Measurements from ENCODE around the gene IKZF3. TPM values are rescaled to one million over a fixed set of nuclear protein-coding genes. Genes with fewer than 3 reads are reported as not detected.

The IKZF3 gene
- total RNA-seq, 4 donors from 2014 or later, result 0.89 to 1.8 (median 0.97) TPM

DNA sequence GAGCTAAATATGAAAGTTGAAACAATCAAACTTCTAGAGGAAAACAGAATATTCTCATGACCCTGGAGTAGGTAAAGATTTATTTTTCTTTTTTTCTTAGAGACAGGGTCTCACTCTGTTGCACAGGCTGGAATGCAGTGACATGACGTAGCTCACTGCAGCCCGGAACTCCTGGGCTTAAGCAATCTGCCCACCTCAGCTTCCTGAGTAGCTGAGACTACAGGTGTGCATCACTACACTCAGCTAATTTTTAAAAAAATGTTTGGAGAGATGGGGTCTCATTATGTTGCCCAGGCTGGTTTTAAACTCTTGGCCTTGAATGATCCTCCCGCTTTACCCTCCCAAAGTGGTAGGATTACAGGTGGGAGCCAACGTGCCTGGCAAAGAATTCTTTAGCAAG, 15.5 kb downstream of the IKZF3 start:
- WGBS, 2 donors, result 76 to 87% methylated on average over 4 of the region's 4 CpGs
- intact Hi-C loops (cut with DNase I; ENCODE audit: low total_unique reads), result no loop called here
- H3K4me3 ChIP-seq (ENCODE audit: low read depth, poor library complexity, severe bottlenecking), result no peak overlapping the region
- TF ChIP-seq, protein P1, sequence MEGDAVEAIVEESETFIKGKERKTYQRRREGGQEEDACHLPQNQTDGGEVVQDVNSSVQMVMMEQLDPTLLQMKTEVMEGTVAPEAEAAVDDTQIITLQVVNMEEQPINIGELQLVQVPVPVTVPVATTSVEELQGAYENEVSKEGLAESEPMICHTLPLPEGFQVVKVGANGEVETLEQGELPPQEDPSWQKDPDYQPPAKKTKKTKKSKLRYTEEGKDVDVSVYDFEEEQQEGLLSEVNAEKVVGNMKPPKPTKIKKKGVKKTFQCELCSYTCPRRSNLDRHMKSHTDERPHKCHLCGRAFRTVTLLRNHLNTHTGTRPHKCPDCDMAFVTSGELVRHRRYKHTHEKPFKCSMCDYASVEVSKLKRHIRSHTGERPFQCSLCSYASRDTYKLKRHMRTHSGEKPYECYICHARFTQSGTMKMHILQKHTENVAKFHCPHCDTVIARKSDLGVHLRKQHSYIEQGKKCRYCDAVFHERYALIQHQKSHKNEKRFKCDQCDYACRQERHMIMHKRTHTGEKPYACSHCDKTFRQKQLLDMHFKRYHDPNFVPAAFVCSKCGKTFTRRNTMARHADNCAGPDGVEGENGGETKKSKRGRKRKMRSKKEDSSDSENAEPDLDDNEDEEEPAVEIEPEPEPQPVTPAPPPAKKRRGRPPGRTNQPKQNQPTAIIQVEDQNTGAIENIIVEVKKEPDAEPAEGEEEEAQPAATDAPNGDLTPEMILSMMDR (IDR thresholded peaks at IDR 0.05), result no peak
- no peak for TF ChIP-seq POLR2A (IDR thresholded peaks at IDR 0.05)
- no peak for DNase-seq (ENCODE audit: low spot score in 2 of 2)

DNA sequence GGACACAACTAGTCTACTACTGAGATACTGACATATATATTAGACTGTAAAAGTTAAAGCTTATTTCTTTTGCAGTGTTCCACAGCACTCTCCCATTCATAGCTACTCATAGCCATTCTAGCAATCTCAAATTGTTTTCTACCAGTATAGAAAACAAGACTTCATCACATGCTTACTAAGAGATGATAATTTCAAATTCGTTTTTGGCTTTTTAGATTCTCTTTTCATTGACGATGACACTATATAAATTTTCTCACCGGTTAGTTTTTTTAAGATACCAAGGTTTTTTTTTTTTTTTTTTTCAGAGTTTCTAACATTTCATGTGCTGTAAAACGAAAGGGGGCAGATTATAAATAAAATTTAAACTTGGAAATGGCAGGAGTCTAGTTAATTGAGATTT, 17.9 kb downstream of the IKZF3 start:
- TF ChIP-seq, protein P1 (IDR thresholded peaks at IDR 0.05), result no peak
- WGBS, 2 donors, result 69 to 73% methylated on average over 4 of the region's 4 CpGs
- H3K4me3 ChIP-seq (ENCODE audit: low read depth, poor library complexity, severe bottlenecking), result no peak overlapping the region
- intact Hi-C loops (cut with DNase I; ENCODE audit: low total_unique reads), result no loop called here
- DNase-seq (ENCODE audit: low spot score in 2 of 2), result no peak

DNA sequence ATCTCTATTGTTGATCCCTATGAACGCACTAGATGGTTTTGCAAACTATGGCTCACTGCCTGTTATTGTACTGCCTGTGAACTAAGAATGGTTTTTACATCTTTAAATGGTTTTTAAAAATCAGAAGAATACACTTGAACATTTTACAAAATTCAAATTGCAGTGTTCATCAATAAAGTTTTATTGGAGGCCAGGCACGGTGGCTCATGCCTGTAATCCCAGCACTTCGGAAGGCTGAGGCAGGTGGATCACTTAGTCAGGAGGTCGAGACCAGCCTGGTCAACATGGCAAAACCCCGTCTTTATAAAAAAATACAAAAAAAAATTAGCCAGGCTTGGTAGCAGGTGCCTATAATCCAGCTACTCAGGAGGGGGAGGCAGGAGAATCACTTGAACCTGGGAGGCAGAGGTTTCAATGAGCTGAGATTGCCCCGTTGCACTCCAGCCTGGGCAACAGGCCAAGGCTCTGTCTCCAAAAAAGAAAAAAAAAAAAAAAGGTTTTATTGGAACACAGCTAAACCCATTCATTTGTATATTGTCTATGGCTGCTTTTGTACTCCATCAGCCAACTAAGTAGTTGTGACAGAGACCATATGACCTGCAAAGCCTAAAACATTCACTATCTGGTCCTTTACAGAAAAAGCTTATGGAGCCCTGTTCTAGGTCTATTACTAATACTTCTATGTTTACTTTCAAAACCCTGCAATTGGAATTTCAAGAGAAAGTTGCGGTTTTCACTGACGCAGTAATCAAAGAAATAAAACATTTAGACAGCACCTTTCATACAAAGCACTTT, 18.9 kb downstream of the IKZF3 start:
- intact Hi-C loops (cut with DNase I; ENCODE audit: low total_unique reads), result no loop called here
- TF ChIP-seq, protein P1 (IDR thresholded peaks at IDR 0.05), result no peak
- no peak for TF ChIP-seq POLR2A (IDR thresholded peaks at IDR 0.05)
- 71 to 74% methylated on average over 8 of the region's 8 CpGs for WGBS, 2 donors
- no peak for DNase-seq (ENCODE audit: low spot score in 2 of 2)
- no peak overlapping the region for H3K4me3 ChIP-seq (ENCODE audit: low read depth, poor library complexity, severe bottlenecking)

DNA sequence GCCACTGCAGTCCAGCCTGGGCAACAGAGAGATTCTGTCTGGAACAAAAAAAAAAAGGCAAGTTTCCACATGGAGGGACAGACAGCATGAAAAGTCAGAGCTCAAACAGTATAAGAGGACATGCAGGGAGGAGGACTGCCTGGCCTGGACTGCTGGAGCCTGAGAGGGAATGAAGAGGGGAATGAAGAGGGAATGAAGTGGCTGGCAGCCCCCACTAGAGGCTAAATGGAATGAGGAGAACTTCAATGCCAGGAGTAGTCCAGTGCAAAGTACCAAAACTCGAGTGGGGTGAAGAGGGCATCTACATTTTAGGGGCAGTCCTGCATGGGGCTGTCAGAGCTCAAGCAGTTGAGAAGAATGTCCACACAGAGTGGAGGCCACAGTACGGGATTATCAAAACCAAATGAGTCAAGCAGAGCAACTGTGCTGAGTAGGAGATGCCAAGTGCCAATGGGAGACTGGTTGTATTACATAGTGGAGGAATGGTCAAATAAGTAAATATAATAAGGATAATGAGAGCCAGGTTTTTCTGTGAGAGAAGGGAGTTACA, 22.9 kb downstream of the IKZF3 start:
- TF ChIP-seq POLR2A (IDR thresholded peaks at IDR 0.05), result no peak
- TF ChIP-seq, protein P1 (IDR thresholded peaks at IDR 0.05), result no peak
- DNase-seq (ENCODE audit: low spot score in 2 of 2), result no peak
- no peak overlapping the region for H3K4me3 ChIP-seq (ENCODE audit: low read depth, poor library complexity, severe bottlenecking)
- intact Hi-C loops (cut with DNase I; ENCODE audit: low total_unique reads), result no loop called here
- 58 to 73% methylated on average over 2 of the region's 2 CpGs for WGBS, 2 donors

DNA sequence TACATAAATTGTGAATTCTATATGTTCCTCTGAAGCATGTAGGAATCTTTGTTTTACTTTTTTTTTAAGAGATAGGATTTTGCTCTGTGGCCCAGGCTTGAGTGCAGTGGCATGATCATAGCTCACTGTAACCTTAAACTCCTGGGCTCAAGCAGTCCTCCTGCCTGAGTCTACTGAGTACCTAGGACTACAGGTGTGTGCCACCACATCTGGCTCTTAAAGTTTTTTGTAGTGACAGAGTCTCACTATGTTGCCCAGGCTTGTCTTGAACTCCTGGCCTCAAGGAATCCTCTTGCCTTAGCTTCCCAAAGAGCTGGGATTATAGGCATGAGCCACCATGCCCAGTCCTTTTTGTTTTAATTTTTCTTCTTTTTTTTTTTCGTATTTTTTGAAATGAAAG, 25.3 kb downstream of the IKZF3 start:
- DNase-seq (ENCODE audit: low spot score in 2 of 2), result no peak
- WGBS, 2 donors, result 72 to 81% methylated on average over 1 of the region's 1 CpG

More for the DNA sequence above, 25.3 kb downstream of the IKZF3 start:
- intact Hi-C loops (cut with DNase I; ENCODE audit: low total_unique reads), result no loop called here
- TF ChIP-seq, protein P1 (IDR thresholded peaks at IDR 0.05), result no peak
- no peak for TF ChIP-seq POLR2A (IDR thresholded peaks at IDR 0.05)
- no peak overlapping the region for H3K4me3 ChIP-seq (ENCODE audit: low read depth, poor library complexity, severe bottlenecking)
